SW480 (cell line): Measurements from ENCODE around the gene PALM3.
"Not testable (repeated sequence)": the region's sequence is repeated elsewhere in the genome, so short reads cannot be mapped to it uniquely, and the experiment has no call there.

Source experiments
- DNase-seq: peaks from one replicate; pipeline ENCODE4 v3.0.0-alpha.2; 2016; ENCODE audit warnings: low spot score

The PALM3 gene

DNA sequence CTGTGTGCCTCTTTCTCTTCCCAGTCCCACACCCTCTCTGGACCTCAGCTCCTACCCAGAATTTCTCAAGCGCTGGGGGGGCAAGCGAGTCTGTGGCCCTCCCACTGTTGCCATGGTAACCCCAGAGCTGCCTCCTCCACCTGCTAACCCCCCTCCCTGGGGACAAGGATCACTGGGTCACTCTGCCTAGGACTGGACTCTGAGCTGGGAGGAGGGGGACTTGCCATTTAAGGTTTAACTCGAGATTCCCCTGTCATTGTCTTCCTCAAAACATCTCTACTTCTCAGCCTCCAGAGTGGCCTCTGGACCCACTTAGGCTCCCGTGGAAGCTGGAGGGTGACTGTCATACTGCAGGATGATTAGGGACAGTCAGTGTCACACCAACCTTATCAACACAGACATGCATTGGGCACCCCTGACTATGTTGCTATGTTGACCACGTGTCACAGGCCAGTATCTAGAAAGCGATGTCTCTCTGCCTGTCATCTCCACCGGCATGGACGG lies 2.2 kb downstream of the PALM3 start:
- DNase-seq = no peak

DNA sequence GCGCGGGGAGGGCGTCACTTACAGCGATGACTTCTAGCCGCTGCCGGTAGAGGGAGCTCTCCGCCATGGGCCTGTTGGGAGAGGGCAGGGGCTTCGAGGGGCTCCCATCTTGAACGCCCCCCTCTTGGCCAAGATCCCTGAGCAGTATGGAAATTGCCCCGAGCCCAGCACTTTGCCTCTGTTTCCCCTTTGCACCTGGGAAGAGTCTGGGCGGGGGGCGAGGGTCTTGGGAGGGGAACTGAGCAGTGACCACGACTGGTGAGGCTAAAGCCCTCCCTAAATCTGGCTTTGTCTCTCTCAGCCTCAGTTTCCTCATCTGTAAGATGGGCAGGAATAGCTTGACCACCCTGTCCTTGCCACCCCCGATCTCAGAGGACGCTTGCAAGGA lies 2.8 kb downstream of the PALM3 start:
- DNase-seq = no peak

DNA sequence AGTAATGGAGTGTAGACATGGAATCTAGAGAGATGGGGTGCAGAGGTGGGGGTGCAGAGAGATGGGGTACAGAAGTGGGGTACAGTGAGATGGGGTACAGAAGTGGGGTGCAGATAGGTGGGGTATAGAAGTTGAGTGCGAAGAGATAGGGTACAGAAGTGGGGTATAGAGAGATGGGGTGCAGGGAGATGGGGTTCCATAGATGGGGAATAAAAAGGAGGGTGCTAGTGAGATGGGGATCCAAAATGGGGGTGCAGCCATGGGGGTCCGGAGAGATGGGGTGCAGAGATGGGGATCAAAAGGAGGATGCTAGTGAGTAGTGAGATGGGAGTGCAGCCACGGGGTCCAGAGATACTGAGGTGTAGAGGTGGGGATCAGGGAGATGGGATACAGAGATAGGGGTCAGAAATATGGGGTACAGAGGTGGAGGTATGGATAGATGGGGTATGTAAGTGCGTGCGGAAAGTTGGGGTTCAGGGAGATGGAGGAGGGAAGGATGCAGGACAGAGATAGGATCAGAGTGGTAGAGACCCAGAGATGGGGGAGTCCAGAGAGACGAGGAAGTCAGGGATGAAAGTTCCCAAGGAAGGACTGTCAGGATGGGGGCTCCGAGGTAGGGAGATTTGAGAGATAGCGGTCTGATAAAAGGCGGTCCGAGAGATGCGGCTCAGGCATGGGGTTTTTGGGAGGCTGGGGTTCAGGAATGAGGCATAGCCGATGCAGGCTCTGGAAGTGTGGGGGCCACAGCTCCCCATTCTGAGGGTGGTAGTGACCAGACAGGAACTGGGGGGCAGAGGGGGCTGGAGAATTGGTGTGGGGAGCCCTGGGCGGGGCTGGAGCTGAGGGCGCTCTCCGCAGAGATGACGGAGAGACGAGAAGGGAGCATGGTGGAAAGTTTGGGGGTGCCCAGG lies 3.4 kb downstream of the PALM3 start:
- DNase-seq = no peak

- peak; percentile 35 for DNase-seq
Observed at GRCh38 chr19:14056741-14057356, 5.0 kb downstream of the PALM3 start.

GRCh38 chr19:14056069-14056666 lies 5.7 kb downstream of the PALM3 start:
- no peak for DNase-seq

DNA sequence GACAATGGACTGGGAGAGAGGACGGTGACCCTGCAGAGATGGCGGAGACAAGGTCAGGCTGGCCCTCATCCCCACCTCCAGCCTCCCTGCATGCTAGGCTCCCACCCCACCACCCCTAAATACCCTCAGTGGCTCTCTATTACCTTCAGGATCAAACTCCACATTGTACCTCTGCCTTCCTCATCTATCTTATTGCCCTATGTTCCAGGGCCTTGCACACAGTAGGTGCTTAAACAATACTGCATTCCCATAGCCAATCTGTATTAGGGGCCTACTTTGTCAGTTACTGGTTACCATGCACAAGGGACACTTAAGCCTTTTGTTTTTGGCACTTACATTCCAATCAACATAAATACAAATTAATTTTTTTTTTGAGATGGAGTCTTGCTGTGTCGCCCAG lies 6.5 kb downstream of the PALM3 start:
- DNase-seq = no peak

GRCh38 chr19:14054721-14055120 lies 7.2 kb downstream of the PALM3 start:
- no peak for DNase-seq

DNA sequence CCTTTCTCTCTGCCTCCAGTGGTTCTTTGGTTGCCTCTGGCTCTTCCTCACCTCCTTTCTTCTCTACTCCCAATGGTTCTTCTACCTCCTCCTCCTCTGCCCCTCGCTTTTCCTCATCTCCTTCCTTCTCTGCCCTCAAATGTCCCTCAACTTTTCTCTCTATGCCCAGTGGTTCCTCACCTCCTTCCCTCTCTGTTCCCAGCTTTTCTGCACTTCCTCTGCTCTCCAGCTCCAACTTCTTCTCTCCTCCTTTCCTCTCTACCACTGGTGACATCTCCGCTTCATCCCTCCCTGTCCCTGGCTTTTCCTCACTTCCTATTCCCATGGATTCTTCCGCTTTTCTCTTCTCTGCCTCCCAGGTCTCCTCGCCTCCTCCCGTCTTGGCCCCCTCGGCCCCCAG lies 7.8 kb downstream of the PALM3 start:
- DNase-seq = no peak

GRCh38 chr19:14053500-14053899 lies 8.4 kb downstream of the PALM3 start:
- DNase-seq = no peak

DNA sequence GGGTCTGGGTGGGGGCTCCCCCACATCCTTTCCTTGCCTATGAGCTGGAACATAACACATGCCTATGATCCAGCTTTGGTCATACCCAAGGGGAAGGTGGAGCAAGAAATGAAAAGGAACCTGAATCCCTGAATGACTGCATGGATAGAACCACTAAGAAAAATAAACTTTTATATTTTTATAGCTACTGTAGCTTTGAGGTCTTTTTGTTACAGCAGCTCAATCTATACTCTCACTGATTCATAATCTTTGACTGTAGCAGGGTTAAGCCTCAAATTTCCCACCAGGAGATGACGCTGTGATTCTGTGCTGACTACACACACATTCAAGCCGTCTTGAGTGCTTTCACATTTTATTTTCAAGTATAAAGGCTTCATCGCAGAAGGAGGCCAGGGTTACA lies 8.8 kb downstream of the PALM3 start:
- no peak for DNase-seq

DNA sequence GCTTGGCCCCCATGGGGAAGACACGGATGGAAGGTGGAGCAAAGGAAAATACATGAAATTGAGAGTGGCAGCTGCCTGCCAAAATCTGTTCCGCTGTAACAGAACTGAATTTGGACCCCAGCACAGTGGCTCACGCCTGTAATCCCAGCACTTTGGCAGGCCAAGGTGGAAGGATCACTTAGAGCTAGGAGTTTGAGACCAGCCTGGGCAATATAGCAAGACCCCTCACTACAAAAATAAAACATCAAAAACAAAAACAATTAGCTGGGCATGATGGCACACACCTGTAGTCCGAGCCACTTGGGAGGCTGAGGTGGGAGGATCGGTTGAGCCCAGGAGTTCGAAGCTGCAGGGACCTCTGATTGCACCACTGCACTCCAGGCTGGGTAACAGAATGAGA lies 9.4 kb downstream of the PALM3 start:
- no peak for DNase-seq

DNA sequence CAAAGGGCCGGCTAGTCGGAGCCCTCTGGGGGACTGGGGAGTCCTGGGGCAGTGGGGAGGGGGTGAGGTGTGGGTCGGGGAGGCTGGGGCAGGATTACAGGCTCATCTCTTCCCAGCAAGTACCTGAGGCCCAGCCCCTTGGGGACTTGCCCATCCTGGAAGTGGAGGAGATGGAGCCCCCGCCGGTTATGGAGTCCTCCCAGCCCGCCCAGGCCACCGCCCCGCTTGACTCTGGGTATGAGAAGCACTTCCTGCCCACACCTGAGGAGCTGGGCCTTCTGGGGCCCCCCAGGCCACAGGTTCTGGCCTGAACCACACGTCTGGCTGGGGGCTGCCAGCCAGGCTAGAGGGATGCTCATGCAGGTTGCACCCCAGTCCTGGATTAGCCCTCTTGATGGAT lies 9.9 kb downstream of the PALM3 start:
- no peak for DNase-seq

- not testable (repeated sequence) for DNase-seq
Observed at GRCh38 chr19:14050961-14051360, 10.9 kb downstream of the PALM3 start.

- DNase-seq = no peak
Observed at GRCh38 chr19:14050512-14050911, 11.4 kb downstream of the PALM3 start.

GRCh38 chr19:14048443-14049153 lies 13.3 kb downstream of the PALM3 start:
- no peak for DNase-seq

GRCh38 chr19:14047866-14048265 lies 14.0 kb downstream of the PALM3 start:
- DNase-seq = not testable (repeated sequence)

DNA sequence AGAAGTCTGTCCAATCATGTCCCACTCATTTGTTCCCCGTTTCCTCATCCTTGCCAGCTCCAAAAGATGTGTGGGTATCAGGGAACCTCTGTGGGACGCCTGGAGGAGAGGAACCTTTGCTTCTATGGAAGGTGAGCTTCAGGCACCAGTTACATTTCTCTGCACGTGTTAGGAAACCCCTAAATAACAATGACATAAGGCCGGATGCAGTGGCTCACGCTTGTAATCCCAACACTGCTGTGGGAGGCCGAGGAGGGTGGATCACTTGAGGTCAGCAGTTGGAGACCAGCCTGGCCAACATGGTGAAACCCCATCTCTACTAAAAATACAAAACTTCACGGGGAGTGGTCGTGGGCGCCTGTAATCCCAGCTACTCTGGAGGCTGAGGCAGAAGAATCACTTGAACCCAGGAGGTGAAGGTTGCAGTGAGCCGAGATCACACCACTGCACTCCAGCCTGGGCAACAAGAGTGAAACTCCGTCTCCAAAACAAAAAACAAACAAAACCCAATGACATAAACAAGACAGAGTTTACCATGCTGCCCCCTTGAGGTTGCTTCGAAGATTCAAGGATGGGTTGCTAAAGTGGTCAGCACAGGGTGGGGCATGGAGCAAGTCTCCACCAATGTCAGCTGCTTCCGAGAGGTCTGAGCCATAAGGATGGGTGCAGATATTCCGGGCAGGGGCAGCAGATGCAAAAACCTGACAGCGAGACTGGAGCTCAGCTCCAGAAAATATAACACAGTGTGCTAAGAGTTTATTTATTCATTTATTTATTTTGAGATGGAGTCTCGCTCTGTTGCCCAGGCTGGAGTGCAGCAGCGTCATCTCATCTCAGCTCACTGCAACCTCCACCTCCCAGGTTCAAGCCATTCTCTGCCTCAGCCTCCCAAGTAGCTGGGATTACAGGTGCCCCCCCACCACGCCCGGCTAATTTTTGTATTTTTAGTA lies 18.9 kb downstream of the PALM3 start:
- peak; percentile 71 for DNase-seq

GRCh38 chr19:14039181-14039580 lies 22.7 kb downstream of the PALM3 start:
- DNase-seq = no peak

GRCh38 chr19:14035706-14036105 lies 26.2 kb downstream of the PALM3 start:
- DNase-seq = no peak

DNA sequence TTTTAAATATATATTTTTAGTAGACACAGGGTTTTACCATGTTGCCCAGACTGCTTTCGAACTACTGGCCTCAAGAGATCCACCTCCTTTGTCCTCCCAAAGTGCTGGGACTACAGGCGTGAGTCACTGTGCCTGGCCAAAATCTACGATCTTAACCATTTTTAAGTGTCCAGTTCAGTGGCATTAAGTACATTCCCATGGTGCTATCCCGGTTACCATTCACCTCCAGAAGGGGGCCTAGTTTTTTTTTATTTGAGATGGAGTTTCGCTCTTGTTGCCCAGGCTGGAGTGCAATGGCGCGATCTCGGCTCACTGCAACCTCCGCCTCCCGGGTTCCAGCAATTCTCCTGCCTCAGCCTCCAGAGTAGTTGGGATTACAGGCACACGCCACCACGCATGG lies 26.7 kb downstream of the PALM3 start:
- not testable (repeated sequence) for DNase-seq

- DNase-seq = no peak
Observed at GRCh38 chr19:14033946-14034345, 27.9 kb downstream of the PALM3 start.
